22Rv1 (cell line): ENCODE measurements around the gene ZIK1.

Source experiments
- ZFX ChIP-seq: fragments of 450-650 bp; IDR thresholded peaks from 2 replicates; pipeline ENCODE4 v1.6.1; 2017; ENCODE audit warnings: antibody characterized with exemption, borderline replicate concordance
- TF ChIP-seq, protein P1 (sequence below): fragments of 450-650 bp; IDR thresholded peaks from 2 replicates; pipeline ENCODE4 v1.5.1; 2017; ENCODE audit warnings: mild to moderate bottlenecking

DNA sequence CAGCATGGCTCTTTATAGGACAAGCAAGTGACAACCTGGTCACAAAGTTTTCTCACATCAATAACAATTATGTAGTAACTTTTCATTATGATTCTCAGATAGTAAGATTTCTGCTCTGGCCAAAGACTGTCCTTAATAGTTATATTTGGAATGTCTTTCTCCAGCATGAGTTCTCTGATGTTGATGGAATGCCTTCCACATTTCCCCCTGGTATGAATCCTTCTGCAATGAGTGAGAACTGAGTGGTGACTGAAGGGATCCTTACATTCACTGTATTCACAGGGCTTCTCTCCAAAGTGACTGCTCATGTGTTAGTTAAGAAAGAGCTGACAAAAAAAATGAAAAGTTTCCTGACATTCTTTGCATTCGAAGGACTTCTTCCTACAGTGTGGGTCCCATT, 37.4 kb upstream of the ZIK1 start:
- TF ChIP-seq, protein P1, sequence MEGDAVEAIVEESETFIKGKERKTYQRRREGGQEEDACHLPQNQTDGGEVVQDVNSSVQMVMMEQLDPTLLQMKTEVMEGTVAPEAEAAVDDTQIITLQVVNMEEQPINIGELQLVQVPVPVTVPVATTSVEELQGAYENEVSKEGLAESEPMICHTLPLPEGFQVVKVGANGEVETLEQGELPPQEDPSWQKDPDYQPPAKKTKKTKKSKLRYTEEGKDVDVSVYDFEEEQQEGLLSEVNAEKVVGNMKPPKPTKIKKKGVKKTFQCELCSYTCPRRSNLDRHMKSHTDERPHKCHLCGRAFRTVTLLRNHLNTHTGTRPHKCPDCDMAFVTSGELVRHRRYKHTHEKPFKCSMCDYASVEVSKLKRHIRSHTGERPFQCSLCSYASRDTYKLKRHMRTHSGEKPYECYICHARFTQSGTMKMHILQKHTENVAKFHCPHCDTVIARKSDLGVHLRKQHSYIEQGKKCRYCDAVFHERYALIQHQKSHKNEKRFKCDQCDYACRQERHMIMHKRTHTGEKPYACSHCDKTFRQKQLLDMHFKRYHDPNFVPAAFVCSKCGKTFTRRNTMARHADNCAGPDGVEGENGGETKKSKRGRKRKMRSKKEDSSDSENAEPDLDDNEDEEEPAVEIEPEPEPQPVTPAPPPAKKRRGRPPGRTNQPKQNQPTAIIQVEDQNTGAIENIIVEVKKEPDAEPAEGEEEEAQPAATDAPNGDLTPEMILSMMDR, result no peak
- TF ChIP-seq ZFX, result no peak
